ENCODE measurements around the gene FYB1. TPM values are rescaled to one million over a fixed set of nuclear protein-coding genes. Genes with fewer than 3 reads are reported as not detected.

The FYB1 gene
- polyA plus RNA-seq, 1 experiment = 0.01 TPM

DNA sequence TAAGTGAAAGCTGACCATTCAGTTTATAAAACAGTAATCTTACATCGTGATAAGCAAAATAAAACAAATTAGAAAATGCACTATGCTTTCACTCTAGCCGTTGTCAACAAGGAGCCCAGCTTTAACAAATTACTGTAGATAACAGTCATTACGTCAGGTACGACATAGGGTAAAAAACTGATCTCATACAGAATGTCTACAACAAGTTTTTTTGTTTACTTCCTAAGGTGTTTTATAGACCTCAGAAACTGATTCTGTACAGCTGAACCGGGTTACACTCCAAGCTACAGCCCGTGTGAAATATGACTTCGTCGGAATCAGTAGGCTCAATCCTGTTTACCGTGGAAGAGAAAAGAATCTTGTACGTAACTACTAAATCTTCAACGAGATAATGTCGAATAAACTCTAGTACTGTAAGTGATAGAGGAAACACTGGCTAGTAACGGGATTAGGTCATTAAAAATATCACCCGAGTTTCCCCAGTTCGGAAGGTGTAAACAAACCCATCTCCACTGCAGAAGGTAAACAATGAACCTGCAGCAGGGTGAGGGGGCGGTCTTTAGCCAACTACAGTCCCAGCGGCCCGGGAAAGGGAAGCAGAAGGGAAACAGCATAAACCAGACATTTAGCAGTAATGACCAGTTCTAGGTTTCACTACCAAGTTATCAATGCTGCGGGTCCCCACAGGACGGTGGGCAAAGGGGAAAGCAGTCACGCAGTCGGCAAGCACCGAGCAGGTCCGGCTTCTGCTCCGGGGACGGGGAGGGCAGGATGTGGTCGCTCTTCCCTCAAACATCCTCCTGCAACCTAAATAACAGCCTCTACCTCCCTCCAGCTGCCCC is 146.2 kb downstream of the FYB1 start:
- Histone ChIP-seq H3K27me3 (ENCODE audit: control insufficient read depth, insufficient read depth, low read length) (no peaks in the 10 kb centered on the region), H3K4me3 (ENCODE audit: low read depth, low read length) (peak overlapping the region; percentile 86), H3K9me3 (ENCODE audit: control insufficient read depth, insufficient read depth, low read length) (no peaks in the 10 kb centered on the region; the same call in 1 of the 2 replicates), H3K27ac (ENCODE audit: low read depth, low read length) (peak overlapping the region; percentile 88)
- CTCF ChIA-PET = interaction anchor here (0.5 to 2.8 kb wide), 4 partner anchors 7 to 604 kb away, joined by 3 to 29 read pairs (median 10); no protein-coding TSS in a partner anchor
- DNase-seq (ENCODE audit: low read depth, low spot score) = no peak
- POLR2A ChIA-PET = no interaction called here
- TF ChIP-seq CTCF (IDR thresholded peaks at IDR 0.05; ENCODE audit: low read depth, low read length) = no peak

DNA sequence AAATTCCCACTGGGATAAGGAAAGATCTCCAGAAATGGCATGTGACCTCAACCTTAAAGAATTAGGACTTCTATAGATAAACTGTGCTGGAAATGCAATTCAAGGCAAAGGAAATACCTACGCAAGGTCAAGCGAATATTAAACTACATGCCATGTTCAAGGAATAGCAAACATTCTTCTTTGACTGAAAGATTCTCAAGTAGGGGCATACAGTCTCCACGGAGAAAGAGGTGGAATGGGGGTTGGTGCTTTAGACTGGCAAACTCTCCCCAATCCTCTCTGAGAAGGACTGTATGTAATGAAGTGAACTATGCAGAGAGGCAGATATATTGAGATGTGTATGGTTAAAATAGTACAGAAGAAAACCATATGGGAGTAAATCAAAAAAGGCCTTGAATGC is 151.3 kb downstream of the FYB1 start:
- Histone ChIP-seq H3K4me3 (ENCODE audit: low read depth, low read length) (no peak overlapping the region), H3K27me3 (ENCODE audit: control insufficient read depth, insufficient read depth, low read length) (no peaks in the 10 kb centered on the region), H3K9me3 (ENCODE audit: control insufficient read depth, insufficient read depth, low read length) (peaks cover 6% of the 10 kb centered on the region), H3K27ac (ENCODE audit: low read depth, low read length) (no peak overlapping the region)
- no peak for TF ChIP-seq CTCF (IDR thresholded peaks at IDR 0.05; ENCODE audit: low read depth, low read length)
- ChIA-PET POLR2A (no interaction called here), CTCF (no interaction called here)
- no peak for DNase-seq (ENCODE audit: low read depth, low spot score)

DNA sequence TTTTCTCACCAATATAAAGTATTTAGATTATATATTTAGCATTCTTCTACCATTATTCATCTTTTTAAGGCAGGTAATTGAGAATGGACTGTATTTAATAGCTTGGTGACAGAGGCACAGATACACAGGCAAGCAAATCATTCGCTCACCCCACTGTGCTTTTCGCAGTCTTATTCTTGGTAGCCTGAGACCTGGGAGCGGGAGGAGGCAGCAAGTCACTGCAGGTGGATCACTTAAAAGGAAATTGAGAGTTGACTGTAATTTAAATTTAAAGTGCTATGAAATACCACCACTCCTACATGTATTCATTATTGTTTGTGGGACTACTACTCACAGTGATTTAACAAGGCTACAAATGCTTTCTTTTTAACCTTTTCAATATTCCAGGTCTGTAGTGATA is 154.9 kb downstream of the FYB1 start:
- ChIA-PET POLR2A (no interaction called here), CTCF (no interaction called here)
- H3K27me3 ChIP-seq (ENCODE audit: control insufficient read depth, insufficient read depth, low read length) = no peaks in the 10 kb centered on the region
- no peak for DNase-seq (ENCODE audit: low read depth, low spot score)
- peaks cover 6% of the 10 kb centered on the region for H3K9me3 ChIP-seq (ENCODE audit: control insufficient read depth, insufficient read depth, low read length)
- no peak overlapping the region for H3K4me3 ChIP-seq (ENCODE audit: low read depth, low read length)
- no peak for TF ChIP-seq CTCF (IDR thresholded peaks at IDR 0.05; ENCODE audit: low read depth, low read length)
- H3K27ac ChIP-seq (ENCODE audit: low read depth, low read length) = no peak overlapping the region

GRCh38 chr5:39063037-39063436 is 156.3 kb downstream of the FYB1 start:
- CTCF ChIA-PET = interaction anchor here (1.4 to 3.0 kb wide), 2 partner anchors 17 to 220 kb away, joined by 3 to 14 read pairs; no protein-coding TSS in a partner anchor
- H3K9me3 ChIP-seq (ENCODE audit: control insufficient read depth, insufficient read depth, low read length) = peaks cover 6% of the 10 kb centered on the region
- no peak for DNase-seq (ENCODE audit: low read depth, low spot score)
- no peak for TF ChIP-seq CTCF (IDR thresholded peaks at IDR 0.05; ENCODE audit: low read depth, low read length)
- no peaks in the 10 kb centered on the region for H3K27me3 ChIP-seq (ENCODE audit: control insufficient read depth, insufficient read depth, low read length)
- H3K4me3 ChIP-seq (ENCODE audit: low read depth, low read length) = no peak overlapping the region
- H3K27ac ChIP-seq (ENCODE audit: low read depth, low read length) = no peak overlapping the region
- POLR2A ChIA-PET = no interaction called here

GRCh38 chr5:39062530-39062929 is 156.8 kb downstream of the FYB1 start:
- no peak for DNase-seq (ENCODE audit: low read depth, low spot score)
- CTCF ChIA-PET = interaction anchor here (1.4 to 3.0 kb wide), 2 partner anchors 18 to 221 kb away, joined by 3 to 14 read pairs; no protein-coding TSS in a partner anchor
- H3K27me3 ChIP-seq (ENCODE audit: control insufficient read depth, insufficient read depth, low read length) = no peaks in the 10 kb centered on the region
- H3K9me3 ChIP-seq (ENCODE audit: control insufficient read depth, insufficient read depth, low read length) = peaks cover 6% of the 10 kb centered on the region
- TF ChIP-seq CTCF (IDR thresholded peaks at IDR 0.05; ENCODE audit: low read depth, low read length) = no peak
- POLR2A ChIA-PET = no interaction called here
- H3K27ac ChIP-seq (ENCODE audit: low read depth, low read length) = no peak overlapping the region
- no peak overlapping the region for H3K4me3 ChIP-seq (ENCODE audit: low read depth, low read length)

Measured in AG04450 (cell line).